Inferior parietal cortex (tissue), 1 donor: ENCODE measurements around the gene TBPL1.
"Not testable (repeated sequence)": the region's sequence is repeated elsewhere in the genome, so short reads cannot be mapped to it uniquely, and the experiment has no call there.

ENCODE experiments used
- DNase-seq: peaks from one replicate; pipeline ENCODE4 v3.0.0-alpha.2; 2016; ENCODE audit errors: extremely low spot score

Gene TBPL1

DNA sequence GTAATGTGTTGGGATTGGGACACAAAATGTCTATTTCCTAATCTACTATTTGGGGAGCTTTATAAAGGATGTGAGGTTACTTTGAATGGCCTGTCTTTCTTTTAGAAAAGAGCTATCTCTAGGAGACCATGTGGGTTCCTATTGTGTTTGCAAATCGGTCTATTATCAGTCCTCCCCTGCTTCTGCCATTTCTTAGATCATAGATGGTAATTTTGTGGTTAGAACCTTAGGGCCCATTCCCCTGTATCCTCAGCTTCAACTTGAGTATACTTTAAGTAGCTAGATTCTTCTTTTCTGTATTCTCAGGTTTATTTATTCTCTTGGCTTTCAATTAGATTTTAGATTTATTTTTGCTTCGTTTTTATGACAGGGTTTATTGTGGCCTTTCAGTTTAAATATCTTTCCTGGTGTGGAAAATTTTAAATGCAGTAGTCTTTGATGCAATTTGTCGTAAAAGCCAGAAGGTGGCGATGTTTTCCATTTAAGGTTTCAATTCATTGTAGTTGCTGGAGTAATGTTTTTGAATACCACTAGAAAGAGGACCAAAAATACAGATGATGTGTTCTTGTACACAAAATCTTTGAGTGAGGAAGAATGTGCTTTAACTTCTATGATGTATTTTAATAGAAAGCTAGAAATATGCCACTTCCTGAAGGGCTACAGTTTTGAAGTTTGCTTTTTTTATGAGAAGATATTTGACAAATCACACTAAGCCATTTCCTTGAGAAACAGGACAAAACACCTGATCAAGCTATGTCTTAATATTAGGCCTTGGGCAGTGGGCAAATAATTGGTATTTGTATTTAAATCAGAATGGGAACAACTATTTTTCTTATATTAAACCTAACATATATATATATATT is 20.3 kb downstream of the TBPL1 start:
- peak; percentile 90 for DNase-seq

- no peak for DNase-seq
Observed at GRCh38 chr6:133977983-133978895, 25.2 kb downstream of the TBPL1 start.

DNA sequence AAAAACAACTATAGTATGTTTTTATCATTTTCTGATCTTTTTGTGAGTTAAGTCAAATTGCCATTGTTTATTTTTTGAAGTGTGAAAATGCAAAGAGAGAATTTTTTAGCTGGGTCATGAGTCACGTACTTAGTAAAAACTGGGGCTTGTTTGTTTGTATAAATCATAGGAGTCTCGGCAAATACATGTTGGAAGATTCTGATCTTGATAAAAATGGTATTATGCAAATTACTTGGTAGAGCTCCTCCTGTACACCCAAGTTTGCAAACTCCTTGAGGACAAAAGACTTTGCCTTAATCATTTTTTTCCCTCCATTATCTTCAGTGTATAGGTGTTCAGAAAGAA is 25.8 kb downstream of the TBPL1 start:
- no peak for DNase-seq

- not testable (repeated sequence) for DNase-seq
Observed at GRCh38 chr6:133979269-133979963, 26.4 kb downstream of the TBPL1 start.

DNA sequence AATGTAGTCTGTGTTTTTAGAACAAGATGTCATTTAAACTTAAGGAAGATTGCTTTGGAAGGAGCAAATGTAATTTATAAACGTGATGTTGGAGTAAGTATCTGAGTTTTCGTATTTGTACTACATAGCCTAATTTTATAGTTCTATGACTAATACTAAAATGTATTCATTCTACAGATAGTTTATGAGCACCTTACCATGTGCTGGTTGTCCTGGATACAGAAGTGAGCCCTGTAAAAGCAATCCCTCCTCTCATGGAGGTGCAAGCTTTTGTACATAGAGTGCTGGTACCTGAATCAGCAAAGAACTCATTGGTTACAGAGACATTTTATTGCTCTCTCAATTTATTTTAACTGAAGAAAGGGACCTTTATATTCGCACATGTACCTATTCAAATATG is 27.1 kb downstream of the TBPL1 start:
- no peak for DNase-seq

DNA sequence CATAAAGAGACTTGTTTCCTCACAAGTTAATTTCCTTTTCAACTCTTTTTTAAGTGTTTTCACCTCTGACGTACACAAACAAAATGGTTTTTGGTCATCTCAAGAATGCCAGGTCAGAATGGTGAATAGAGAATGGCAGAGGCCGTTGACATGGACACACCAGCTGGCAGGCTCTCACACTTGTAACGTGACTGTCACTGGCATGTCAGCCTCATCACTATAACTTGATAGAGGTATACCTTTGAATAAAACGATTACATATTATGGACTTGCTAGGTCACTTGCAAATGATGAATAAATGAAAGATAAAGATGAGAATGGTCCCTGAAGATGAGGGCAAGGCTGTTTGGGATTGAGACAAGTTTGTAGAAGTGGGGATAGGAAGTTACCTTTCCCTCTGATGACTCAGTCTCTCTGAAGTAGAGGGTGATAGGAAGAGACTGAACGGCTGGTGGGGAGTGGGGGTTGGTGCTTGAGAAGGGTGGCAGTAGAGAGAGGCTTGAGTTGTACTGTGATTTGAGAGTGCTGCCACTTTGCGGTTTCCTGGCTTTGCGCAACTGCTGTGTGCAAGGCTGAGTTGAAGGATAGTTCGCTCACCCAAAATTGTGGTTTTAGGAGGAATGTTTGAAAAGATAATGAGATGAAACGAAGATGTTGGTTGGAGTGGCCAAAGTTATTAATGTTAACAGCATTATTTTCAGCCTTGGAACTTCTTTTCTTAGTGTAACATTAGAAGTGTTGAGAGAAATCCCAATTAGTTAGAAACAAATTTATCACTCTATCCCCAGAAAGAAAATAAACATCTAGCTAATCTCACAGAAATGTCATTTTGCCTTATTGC is 30.3 kb downstream of the TBPL1 start:
- no peak for DNase-seq

DNA sequence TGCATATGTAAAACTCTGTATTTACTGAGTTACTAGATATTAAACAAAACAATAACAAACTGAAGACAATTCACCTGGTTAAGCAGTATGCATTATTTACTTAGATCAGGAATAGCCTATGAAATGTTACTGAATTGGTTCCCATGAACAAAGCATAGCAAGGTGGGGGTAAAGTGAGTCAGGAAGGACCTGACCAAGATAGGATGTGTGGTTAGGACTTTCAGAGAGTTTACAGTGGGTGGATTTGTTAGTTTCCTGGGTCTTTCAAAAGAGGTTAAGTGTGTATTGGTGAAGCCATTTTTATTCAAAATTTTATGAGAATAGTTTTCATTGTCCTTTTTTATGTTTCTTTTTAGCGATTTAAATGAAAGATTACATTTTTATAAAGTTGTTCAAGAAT is 32.9 kb downstream of the TBPL1 start:
- no peak for DNase-seq

DNA sequence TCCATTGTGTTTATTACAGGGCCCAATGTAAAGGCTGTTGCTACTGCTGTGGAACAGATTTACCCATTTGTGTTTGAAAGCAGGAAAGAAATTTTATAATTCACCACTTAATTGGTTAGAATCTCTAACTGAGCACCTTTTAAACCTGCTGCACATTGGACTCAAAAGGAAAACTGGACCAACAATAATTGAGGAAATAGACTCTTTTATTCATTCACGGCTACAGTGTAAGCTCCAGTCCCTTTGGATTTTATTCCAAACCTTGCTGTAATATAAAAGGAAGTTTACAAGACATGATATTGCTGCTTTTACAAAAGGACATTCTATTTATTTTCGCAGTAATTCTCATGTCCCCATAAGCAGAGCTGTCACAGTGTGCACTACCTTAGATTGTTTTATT is 33.9 kb downstream of the TBPL1 start:
- DNase-seq, result no peak

GRCh38 chr6:133989525-133989924 is 36.5 kb downstream of the TBPL1 start:
- DNase-seq, result no peak

DNA sequence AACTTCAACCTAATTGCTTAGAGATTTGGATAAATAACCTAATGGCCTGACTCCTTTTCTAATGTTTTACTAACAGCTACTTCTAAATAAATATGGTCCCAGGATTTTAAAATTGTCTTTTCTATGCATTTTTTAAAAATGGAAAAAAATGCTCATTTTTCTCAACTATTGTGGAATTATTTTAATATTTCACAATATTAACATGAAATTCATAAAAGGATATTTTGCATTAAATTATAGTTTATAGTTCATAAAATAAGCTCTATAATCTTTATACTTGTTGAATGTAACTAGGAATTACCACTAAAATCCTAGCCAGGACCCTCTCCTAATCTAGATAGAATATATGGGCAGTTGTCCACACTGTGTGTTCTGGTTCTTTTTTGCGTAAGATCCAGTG is 37.3 kb downstream of the TBPL1 start:
- DNase-seq, result no peak

- DNase-seq, result no peak
Observed at GRCh38 chr6:133991096-133991593, 38.1 kb downstream of the TBPL1 start.

GRCh38 chr6:133992992-133993680 is 40.1 kb downstream of the TBPL1 start:
- DNase-seq, result peak; percentile 40

GRCh38 chr6:133995296-133995695 is 42.3 kb downstream of the TBPL1 start:
- DNase-seq, result no peak

- DNase-seq, result no peak
Observed at GRCh38 chr6:133995758-133996157, 42.7 kb downstream of the TBPL1 start.

- DNase-seq, result no peak
Observed at GRCh38 chr6:133997267-133997666, 44.2 kb downstream of the TBPL1 start.

DNA sequence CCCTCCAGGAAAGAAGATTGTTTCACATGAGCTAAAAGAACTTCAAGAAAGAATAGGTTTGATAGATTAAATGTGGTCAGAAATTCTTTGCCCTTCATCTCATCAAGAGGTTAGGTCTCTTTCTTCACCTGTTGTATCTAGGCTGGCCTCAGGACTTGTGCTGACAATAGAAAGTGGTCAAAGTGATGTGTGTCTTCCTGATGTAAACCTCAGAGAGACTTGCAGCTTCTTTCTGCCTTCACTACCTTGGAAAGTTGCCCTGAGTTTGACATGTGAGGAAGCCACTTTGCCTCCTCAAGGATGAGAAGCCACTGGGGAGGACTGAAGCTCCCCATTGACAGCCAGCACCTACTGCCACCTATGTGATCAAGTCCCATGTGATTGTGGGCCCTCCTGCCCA is 46.3 kb downstream of the TBPL1 start:
- no peak for DNase-seq

GRCh38 chr6:134000443-134000842 is 47.4 kb downstream of the TBPL1 start:
- DNase-seq, result no peak

- no peak for DNase-seq
Observed at GRCh38 chr6:134002821-134003220, 49.8 kb downstream of the TBPL1 start.

- DNase-seq, result no peak
Observed at GRCh38 chr6:134003542-134003951, 50.5 kb downstream of the TBPL1 start.

- DNase-seq, result no peak
Observed at GRCh38 chr6:134004714-134005113, 51.7 kb downstream of the TBPL1 start.

GRCh38 chr6:134005800-134006199 is 52.8 kb downstream of the TBPL1 start:
- DNase-seq, result no peak
